Activated T-cell treated with anti-CD3 and anti-CD28 coated beads, Interleukin-2, amount 50 U/mL, for 48 hours (primary cell): ENCODE measurements around the gene CCND2.
A peak's percentile ranks its signal among the peaks of the same experiment; 100 is the strongest.
"Not testable (repeated sequence)": the region's sequence is repeated elsewhere in the genome, so short reads cannot be mapped to it uniquely, and the experiment has no call there.

Experiments
- DNase-seq, 2 experiments: peaks; one replicate each; pipeline ENCODE4 v3.0.0-alpha.2; 2020

The CCND2 gene

DNA sequence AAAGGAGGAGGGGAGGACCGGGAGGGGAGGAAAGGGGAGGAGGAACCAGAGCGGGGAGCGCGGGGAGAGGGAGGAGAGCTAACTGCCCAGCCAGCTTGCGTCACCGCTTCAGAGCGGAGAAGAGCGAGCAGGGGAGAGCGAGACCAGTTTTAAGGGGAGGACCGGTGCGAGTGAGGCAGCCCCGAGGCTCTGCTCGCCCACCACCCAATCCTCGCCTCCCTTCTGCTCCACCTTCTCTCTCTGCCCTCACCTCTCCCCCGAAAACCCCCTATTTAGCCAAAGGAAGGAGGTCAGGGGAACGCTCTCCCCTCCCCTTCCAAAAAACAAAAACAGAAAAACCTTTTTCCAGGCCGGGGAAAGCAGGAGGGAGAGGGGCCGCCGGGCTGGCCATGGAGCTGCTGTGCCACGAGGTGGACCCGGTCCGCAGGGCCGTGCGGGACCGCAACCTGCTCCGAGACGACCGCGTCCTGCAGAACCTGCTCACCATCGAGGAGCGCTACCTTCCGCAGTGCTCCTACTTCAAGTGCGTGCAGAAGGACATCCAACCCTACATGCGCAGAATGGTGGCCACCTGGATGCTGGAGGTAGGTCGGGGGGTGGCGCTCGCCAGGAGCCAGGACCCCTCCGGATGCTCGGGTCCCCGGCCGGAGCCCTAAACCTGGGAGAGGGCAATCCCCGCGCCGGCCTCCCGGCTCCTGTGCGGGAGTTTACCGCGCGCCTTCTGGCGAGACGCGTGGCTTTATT is at the start of gene CCND2:
Gene CCND2 (plus strand): TSS at position 111 of the 744 bp plus-strand sequence. CDS start 279 bp downstream, at position 390.
- peak; percentile 80 to 85 for DNase-seq

DNA sequence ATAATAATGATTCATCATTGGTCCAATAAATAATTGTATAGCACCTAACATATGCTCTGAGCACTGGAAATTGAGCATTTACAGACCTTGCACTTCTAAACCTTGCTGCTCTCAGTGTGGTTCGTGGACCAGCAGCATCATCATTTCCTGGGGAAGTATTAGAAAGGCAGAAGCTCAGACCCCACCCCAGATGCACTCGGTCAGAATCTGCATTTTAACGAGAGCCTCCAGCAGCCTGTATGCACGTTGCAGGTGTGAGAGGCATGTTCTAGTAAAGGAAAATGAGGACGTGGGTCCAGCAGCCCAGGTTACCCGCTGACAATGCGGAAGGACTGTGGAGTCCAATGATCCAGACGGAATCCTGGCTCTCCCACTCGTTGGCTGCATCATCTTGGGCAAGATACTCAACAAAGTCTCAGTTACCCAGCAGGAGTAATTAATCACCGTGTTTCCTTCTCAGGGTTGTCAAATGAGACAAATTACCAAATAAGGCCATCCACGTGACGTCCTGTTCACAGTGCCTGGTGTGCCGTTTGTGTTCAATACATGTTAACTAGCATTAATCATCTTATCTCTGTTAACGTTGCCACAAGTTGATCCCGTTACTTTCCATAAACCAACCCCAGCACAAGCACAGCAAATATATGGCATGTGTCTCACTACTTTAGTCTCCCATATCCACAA is 49.2 kb upstream of the CCND2 start:
- DNase-seq, result no peak

DNA sequence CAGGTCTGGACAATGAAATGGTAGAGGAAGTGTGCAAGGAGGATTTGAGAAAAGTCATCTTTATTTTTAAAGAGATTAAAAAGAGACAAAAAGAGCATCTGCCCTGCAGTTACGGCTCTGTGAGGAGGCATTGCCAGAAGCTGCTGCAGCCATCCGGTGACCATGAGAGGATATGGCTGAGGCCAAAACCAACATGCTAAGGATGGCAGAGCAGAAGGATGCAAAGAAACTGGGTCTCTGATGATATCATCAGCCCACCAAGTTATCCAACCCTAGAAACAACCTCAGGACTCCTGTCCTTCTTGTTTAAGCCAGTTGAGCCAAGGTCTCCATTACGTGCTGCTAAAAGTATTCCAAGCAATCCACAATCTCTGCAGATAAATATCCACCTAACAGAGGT is 48.0 kb upstream of the CCND2 start:
- DNase-seq, result no peak

DNA sequence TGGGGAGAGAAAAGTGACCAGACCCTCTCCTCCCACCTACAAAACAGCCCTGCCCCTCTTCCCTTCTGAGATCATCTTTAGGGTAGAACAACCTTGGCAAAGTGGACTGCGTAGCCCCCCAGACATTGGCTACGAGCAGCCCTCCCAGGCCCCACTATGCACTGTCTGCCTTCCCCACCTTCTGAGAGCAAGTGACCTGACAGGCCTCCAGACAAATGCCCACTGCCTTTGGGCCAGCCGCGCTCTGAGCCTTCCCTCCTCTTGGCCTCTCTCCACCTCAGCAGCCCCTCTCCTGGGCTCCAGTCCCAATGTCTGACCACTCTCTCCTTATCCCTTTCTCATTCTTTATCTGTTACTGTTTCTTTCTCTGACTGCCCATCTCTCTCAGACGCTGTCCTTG is 46.5 kb upstream of the CCND2 start:
- no peak for DNase-seq

DNA sequence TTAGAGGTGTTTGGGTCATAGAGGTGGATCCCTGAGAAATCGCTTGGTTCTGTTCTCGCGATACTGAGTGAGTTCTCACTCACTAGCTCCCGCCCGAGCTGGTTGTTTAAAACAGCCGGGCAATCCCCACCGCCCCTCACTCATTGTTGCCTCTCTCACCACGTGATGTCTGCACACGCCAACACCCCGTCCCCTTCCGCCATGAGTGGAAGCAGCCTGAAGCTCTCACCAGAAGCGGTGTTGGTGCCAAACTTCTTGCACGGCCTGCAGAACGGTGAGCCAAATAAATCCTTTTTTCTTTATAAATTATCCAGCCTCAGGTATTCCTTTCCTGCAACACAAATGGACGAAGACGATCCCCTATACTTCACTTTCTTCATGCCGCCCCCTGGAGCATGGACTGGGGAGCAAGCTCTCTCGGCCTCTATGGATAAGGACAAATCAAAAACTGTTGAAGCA is 45.4 kb upstream of the CCND2 start:
- no peak for DNase-seq

DNA sequence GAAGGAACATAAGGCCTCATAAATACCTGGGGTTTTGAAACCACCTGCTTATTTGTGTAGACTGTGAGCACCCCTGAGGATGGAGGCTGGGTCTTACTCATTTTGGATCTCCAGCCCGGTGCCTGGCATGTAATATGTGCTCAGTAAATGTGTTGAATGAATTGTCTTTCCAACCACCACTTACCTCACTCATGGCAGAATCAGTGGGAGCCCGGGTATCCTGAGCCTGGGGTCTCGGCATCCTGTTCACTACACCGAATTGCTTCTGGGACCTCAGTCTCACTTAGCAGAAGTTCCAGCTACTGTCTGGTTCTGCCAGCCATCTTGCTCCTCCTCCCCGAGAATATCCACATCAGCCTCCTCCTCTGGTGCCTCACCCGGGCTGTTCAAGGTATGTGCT is 43.0 kb upstream of the CCND2 start:
- peak; percentile 5 to 7 for DNase-seq

DNA sequence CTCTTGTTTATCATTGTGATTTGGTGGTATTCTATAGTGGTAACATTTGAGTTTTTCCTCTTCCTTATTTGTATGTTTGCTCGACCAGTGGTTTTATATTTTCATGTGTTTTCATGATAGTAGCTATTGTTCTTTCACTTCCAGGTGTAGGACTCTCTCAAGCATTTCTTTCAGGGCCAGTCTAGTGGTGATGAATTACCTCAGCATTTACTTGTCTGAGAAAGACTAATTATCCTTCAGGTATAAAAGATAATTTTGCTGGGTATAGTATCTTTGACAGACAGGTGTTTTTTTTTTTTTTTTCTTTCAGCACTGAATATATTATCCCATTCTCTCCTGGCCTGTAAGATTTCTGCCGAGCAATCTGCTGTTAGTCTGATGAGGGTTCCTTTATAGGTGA is 35.0 kb upstream of the CCND2 start:
- no peak for DNase-seq

DNA sequence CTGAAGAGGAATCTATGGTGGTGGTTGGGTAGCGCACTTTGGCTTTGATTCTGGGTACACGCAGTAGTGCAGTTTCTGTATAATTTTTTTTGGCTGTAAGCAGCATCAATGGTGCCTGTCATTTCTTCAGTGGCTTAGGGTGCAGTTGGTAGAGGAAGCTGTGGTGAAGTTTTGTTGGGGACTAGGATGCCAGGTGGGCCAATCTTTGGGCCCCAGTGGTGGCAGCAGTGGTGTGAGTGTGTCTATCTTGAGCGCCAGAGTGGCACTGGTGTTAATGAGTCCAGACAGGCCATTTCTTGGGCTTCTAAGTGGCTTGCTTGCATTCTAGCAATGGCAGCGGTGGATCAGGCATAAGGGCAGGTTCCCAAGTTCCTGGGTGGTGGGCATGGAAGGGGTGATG is 33.8 kb upstream of the CCND2 start:
- DNase-seq, result no peak

DNA sequence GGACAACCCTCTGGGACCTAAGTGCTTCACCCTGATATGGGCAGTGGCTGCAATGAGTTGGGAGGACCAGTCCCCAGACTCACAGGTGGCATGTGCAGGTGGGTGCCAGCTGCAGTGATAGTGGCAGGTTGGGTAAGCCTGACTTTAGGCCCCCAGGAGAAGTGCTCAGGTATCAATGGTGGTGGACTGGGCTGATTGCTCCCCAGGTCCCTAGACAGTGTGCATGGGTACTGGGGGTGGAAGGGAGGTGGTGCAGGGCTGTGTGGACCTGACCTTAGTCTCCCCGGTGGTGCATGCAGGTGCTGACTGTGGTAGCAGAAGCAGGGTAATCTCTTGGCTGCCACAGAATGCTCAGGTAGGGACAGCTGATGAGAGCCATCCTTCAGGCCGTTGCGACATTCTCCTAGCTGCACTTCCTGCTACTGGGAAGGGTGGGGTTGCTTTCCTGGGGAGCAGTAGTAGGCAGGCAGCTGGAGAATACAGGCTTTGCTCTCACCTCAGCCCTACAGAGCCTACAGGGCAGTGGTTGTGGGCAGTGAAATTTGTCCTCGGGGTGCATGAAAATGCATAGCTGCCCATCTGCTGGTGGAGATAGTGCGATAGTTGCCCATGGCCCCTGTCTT is 33.3 kb upstream of the CCND2 start:
- DNase-seq, result peak in 1 of 2 experiments; percentile 13

DNA sequence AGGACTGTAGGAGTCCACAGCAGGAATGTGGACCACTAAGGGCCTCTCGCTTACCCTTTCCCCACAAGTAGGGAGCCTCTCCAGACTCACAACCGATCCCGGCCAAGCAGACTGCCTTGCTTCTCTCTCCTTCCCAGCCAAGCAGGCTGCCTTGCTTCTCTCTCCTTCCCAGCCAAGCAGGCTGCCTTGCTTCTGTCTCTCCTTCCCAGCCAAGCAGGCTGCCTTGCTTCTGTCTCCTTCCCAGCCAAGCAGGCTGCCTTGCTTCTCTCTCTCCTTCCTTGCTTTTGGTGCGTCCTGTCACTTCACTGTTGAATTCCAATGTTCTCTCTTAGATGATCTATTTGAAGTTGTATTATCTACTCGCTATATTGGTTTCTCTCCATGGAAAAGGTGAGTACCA is 32.6 kb upstream of the CCND2 start:
- no peak for DNase-seq

DNA sequence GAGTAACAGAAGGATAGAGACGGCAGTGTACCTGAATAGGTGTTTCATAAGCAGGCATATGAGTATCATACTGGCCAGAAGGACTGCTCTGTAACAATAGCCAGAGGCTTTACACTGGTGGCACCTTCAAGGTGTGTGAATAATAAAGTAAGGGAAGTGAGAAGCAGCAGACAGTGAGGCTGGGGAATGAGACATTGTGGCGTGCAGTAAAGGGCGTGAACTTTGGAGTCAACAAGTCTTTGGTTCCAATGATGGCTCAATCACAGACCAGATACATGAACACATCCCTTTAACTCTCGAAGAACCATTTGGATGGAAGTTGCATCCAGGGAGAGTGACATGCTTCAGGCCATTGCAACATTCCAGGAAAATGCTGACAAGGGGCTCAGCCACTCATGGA is 32.0 kb upstream of the CCND2 start:
- DNase-seq, result no peak

DNA sequence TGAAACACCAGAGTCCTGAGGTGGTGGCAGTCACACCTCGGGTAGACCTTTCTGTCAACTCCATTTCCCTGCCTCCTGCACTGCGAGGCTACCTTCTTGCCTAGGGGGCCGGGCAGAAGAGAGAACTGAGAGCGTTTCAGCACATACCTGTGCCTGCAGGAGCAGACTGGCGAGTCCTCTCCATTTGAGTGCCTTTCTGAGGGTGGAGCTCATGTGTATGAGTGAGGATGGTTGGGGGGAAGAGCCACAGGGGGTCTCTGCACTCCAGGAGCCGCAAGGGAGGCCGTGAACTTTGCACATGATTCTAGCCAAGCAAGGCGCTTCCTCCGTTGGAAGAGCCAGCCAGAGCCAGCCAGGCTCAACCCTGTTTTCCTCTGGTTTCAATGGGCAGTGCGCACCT is 31.0 kb upstream of the CCND2 start:
- DNase-seq, result no peak

DNA sequence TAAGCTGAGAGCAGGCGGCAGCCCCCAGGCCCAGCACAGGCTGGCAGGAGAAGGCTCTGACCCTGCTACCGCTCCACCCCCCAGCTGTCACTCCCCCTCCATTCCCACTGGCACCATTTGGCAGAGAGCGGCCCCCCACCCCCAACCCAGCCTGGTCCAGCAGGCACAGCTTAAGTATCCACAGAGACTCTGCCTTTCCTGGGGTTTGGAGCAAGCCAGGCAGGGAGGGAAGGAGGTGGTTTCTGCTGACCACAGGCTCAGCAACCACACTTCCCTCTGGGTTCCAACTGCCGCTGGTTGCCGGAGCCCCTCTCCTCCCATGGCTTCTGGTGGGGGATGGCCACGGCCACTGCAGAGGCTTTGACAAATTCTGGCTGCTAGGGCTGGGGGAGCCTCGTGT is 30.5 kb upstream of the CCND2 start:
- DNase-seq, result no peak

DNA sequence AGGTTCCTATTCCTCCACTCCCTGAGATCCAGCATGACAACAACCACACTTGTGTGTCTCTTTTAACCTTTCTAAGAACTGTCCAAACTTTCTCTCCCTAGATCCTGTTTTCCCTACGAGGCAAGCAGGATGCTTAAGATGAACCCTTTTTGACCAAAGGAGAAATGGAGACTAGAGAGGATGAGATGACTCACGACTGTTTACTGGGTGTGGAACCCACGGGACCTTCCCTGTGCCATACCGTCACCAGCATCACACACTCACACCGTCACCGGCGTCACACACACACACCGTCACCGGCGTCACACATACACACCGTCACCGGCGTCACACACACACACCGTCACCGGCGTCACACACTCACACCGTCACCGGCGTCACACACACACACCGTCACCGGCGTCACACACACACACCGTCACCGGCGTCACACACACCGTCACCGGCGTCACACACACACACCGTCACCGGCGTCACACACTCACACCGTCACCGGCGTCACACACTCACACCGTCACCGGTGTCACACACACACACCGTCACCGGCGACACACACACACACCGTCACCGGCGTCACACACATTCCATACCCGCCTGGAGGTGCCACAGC is 30.0 kb upstream of the CCND2 start:
- DNase-seq, result not testable (repeated sequence)

DNA sequence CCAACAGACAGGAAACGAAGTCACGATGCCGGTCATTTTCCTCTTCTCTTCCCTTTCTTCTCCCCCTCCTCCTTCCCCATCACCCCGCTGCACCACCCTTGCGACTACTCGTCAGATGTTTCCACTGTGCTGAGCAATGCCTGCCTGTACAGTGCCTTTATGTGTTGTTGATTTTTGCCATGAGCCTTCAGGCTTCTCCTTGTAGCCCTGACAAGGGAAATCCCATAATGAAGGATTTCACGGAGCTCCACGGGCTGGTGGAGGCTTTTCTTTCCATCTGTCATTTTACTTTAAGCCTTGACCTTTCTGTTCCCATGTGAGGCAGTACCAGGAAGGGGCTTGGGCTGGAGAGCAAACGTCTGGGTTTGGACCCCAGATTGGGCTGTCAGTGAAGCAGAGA is 28.7 kb upstream of the CCND2 start:
- DNase-seq, result no peak

DNA sequence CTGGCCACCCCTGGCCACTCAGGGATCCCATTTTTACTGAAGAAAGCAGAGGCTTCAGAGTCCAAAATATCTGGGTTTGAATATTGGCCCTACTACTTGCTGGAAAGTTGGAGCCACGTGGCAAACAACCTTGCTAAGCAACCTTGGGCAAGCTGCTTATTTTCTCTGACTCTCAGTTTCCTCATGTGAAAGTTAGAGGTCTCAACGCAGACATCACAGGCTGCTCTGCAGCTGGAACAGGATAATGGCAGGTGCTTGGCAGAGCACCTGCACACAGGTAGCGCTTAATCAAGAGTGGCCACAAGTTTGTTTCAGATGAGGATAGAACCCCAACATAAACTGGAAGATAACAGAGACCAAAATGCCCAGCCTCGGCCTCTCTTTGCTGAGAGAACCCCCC is 28.1 kb upstream of the CCND2 start:
- DNase-seq, result no peak

DNA sequence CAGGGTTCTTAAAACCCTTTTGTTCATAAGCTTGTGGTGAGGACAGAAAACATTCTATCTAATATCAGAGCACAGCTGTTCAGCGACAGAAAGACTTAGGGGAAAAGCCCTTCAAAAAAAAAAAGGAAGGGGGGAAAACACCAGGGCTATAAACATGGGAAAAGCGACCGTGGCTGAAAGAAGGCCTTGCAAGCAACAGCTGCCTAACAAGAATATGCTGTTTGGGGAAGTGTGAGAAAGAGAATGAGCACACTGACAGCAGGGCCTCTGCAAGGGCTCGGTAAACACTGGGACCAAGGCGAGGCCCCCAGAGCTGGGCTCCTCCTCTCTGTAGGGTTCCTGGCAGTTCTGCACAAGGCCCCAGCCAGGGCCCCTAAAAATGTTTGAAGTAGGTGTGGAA is 27.4 kb upstream of the CCND2 start:
- no peak for DNase-seq

DNA sequence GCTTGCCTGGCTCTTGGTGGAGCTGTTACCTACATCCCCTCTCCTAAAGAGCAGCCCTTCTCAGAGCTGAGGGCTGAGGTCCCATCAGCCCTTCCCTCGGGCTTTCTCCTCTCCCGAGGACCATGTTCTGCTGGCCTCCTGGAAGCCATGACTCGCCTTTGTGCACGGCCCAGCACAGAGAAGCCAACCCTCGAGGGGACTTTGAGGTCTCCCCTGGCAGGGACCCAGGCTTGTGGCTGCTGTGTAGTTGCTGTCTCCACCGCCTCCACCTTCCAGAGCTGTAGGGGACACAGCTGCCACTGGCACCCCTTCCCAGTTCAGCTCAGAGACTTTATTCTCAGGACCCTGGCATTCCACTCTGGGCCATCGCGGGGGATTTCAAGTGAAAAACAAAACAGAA is 22.9 kb upstream of the CCND2 start:
- peak; percentile 38 to 42 for DNase-seq

DNA sequence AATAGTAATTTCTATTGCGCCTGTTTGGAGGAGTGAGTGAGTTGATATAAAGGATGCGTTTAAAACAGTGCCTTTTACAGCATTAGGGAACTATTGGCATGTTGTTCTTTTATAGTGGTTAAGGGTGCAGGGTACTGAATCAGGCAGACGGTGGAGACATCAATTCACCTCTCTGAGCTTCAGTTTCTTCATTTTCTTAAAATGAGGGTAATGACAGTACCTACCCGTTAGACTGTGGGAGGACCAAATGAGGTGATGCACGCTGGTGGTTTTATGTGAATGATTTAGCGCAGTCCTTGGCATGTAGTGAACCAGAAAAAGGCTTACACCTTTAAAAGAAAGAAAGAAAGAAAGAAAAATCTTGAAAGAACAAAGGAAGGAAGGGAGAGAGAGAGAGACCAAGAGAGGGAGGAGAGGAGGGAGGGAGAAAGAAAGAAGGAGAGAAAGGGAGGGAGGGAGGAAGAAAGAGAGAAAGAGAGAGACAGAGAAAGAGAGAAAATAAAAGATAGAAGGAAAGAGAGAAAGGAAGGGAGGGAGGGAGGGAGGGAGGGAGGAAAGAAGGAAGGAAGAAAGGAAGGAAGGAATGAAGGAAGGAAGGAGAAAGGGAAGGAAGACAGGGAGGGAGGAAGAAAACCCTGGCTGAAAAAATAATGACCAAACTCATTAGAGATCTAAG is 22.2 kb upstream of the CCND2 start:
- DNase-seq, result peak; percentile 41 to 44

DNA sequence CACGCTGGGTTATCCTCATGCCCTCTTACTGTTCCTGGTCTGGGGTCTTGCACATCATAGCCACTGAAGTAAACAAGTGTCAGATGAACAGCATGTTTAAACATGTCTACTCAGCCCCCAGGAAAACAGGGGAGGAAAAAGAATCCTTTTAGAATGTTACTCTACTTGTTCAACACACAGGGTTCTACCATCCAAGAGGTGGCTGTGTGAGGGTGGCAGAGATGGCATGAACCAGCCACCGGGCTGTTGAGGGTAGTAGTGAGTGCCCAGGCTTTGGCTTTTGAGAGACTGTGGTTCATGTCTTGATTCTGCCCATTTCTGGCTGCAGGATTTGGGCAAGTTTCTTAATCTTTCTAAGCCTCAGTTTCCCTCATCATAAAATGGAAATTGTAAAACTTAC is 21.6 kb upstream of the CCND2 start:
- no peak for DNase-seq

DNA sequence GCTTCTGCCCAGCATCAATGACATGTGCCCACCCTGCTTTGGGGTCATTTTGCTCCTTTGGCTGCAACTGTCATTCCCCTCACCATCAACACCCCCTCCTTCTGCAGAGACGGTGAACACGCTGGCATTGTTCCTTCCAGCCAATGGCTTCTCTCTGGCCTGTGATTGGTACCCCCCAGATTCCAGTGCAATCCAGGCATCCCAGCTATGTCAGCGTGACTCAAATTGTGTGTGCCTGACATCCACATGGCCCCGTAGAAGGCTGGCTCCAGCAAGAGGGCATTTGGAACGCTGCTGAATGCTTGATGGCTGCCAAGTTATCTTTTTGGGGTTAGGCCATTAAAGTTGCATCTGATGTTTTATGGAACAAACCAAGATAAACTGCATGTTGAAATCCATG is 21.0 kb upstream of the CCND2 start:
- no peak for DNase-seq

DNA sequence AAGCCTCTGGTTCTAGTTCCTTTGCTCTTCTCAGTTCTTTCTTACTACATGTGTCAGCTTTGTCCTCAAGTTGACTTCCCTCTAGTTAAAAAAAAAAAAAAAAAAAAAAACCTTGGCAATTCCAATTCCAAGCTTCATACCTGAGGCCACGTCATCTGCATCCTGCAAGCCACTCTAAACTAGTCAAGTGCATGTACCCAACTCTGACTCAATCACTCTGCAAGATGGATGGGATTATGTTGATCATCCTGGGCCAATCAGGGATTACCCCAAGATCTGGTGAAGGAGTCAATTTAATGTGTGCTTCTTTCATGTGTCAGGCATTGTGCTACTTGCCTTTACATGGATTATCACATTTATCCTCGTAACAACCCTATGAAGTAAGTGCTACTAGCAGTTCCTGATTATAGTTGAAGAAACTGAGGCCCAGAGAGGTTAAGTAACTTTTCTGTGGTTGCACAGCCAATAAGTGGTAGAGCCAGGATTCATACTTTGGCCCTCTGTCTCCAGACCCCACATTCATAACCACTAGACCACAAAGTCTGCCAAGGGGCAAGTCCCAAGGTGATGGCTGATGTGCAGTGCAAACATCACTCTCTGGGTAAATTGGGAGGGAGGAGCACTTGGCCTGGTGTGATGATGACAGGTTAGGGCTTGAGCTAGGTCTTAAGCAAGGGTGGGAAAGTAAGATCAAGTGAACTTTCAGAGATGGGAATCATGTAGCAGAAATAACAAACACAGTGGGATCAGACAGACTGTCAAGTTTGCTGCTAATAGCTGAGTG is 17.3 kb upstream of the CCND2 start:
- DNase-seq, result no peak
